HG03432 (cell line): ENCODE measurements around the gene CLCA2.

ENCODE experiments used
- ATAC-seq: cut with Tn5 transposase; IDR thresholded peaks from one replicate; pipeline ENCODE4 v1.9.1; 2021; ENCODE audit warnings: mild to moderate bottlenecking, moderate library complexity; ENCODE audit not compliant: unreplicated experiment

Gene CLCA2

DNA sequence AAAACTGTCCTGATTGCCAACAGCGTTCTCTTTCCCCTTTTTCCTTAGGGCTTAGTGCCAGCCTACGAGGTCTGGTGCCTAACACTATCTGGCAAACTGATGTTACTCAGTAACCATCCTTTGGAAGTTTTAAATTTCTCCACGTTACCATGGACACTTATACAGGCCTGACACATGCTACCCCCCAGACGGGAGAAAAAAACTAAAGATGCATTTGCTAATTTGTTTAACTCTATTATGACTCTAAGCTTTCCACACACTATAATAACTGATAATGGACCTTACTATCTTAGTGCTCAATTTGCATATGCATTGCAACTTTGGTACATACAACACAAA, 81.6 kb downstream of the CLCA2 start:
- ATAC-seq = no peak
